Caco-2 (cell line): ENCODE data around the gene ZNF625. TPM values are rescaled to one million over a fixed set of nuclear protein-coding genes. Genes with fewer than 3 reads are reported as not detected.

Source experiments
- BruUV-seq: library from RNA; stranded (reverse); fragments of 400-500 nt; replicated peaks from 2 replicates; lab custom pipeline; 2021; lab: Mats Ljungman, UMichigan
- CTCF ChIA-PET: fragments of 300-600 bp; sonication (Branson Sonifier 250); formaldehyde crosslinking; loops from one replicate; lab custom pipeline; 2022; ENCODE audit warnings: antibody characterized with exemption; lab: Charles Lee
- POLR2A ChIA-PET: fragments of 300-600 bp; sonication (Branson Sonifier 250); formaldehyde crosslinking; loops from one replicate; lab custom pipeline; 2022; ENCODE audit warnings: antibody characterized with exemption; lab: Charles Lee
- DNase-seq, 2 experiments: peaks; one replicate each; pipeline versions ENCODE4 v3.0.0 to v3.0.0-alpha.2; 2020 to 2022
- H3K27me3 ChIP-seq: replicated peaks from 2 replicates; pipeline ENCODE4 v1.6.0; 2011; ENCODE audit warnings: low read length; ENCODE audit not compliant: control insufficient read depth, insufficient read depth
- H3K36me3 ChIP-seq: 2 replicates; pipeline ENCODE4 v1.5.1; 2011; ENCODE audit warnings: low read length; ENCODE audit not compliant: control insufficient read depth, insufficient read depth
- H3K4me1 ChIP-seq: fragments of 250-450 bp; sonication (Bioruptor Pico); 2 replicates; pipeline ENCODE4 v1.5.1; 2020; ENCODE audit warnings: mild to moderate bottlenecking
- H3K4me3 ChIP-seq: 2 replicates; pipeline ENCODE4 v1.5.1; 2011; ENCODE audit warnings: low read depth, mild to moderate bottlenecking, control low read depth, low read length
- H3K9me3 ChIP-seq: fragments of 250-450 bp; sonication (Bioruptor Pico); 2 replicates; pipeline ENCODE4 v1.5.1; 2020; ENCODE audit warnings: mild to moderate bottlenecking, moderate library complexity
- H3K27ac Mint-ChIP-seq: one replicate; pipeline ENCODE4 v1.8.0; 2022; ENCODE audit warnings: mixed read lengths; ENCODE audit not compliant: unreplicated experiment
- H3K27me3 Mint-ChIP-seq: one replicate; pipeline ENCODE4 v1.8.0; 2022; ENCODE audit warnings: mixed read lengths; ENCODE audit not compliant: insufficient read depth, unreplicated experiment
- H3K36me3 Mint-ChIP-seq: one replicate; pipeline ENCODE4 v1.8.0; 2022; ENCODE audit warnings: mild to moderate bottlenecking, mixed read lengths; ENCODE audit not compliant: insufficient read depth, unreplicated experiment
- H3K4me1 Mint-ChIP-seq: one replicate; pipeline ENCODE4 v1.8.0; 2022; ENCODE audit warnings: low read depth, mixed read lengths; ENCODE audit not compliant: unreplicated experiment
- H3K4me3 Mint-ChIP-seq: one replicate; pipeline ENCODE4 v1.8.0; 2022; ENCODE audit warnings: mild to moderate bottlenecking, moderate library complexity, mixed read lengths; ENCODE audit not compliant: unreplicated experiment
- H3K9me3 Mint-ChIP-seq: one replicate; pipeline ENCODE4 v1.8.0; 2022; ENCODE audit warnings: mixed read lengths; ENCODE audit not compliant: unreplicated experiment
- intact Hi-C: fragments of 100-400 bp; cut with micrococcal nuclease; formaldehyde crosslinking; loops from one replicate; pipeline ENCODE4 v1.10.0; 2022; ENCODE audit not compliant: unreplicated experiment
- total RNA-seq: library from RNA; stranded (reverse); gene quantifications from 2 replicates; pipeline ENCODE4 v1.2.3, GENCODE V29; 2022
- TF ChIP-seq, protein P1 (sequence below), 2 experiments: fragments of 200-600 bp in 1 of 2; IDR thresholded peaks; 1 replicate in 1 of 2; 2 replicates in 1 of 2; pipeline versions ENCODE4 v1.5.1 to v1.8.0; 2011 to 2022; ENCODE audit warnings: antibody characterized with exemption in 1 of 2, control low read depth in 1 of 2, inconsistent platforms in 1 of 2, low read depth in 1 of 2, low read length in 1 of 2, mild to moderate bottlenecking in 1 of 2, moderate library complexity in 1 of 2; ENCODE audit not compliant: insufficient read depth in 1 of 2, severe bottlenecking in 1 of 2, unreplicated experiment in 1 of 2

The ZNF625 gene
- total RNA-seq, 1 experiment from 2014 or later: not detected

DNA sequence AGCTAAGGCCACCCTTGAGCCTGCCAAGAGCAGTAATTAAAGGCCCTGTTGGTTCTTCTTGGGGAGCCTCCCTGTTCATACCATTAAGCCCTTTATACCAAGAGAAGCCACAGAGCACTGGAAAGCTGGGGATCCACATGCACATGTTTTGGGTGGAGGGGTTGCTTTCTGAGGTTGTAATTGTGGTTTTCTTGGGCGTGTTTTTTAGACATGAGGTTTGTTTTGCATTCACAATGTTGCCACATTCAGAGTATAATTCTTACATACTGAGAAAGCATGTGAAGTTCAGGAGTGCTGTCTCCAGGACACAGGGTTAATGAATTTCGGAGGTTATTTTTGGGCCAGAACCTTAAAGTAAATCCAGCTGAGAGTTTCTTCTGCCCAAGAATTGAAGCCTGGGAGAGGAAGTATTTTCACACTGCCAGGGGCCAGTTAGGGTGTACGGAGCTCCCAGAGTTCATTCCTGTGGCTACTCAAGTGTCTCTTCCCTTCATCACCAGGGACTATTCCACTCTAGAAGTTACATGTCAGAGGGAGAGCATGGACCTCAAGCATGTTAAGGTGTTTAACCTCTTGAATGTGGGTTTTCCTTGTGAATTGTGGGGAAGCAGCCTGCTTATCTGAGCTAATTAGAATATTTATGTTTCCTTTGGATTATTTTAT is 43.4 kb upstream of the ZNF625 start:
- Mint-ChIP-seq H3K4me1 (no peaks in the 10 kb centered on the region), H3K4me3 (no peak overlapping the region), H3K27me3 (no peaks in the 10 kb centered on the region), H3K36me3 (no peaks in the 10 kb centered on the region), H3K9me3 (peaks cover 39% of the 10 kb centered on the region), H3K27ac (no peak overlapping the region)
- Histone ChIP-seq H3K36me3 (no peaks in the 10 kb centered on the region), H3K4me1 (no peaks in the 10 kb centered on the region), H3K4me3 (no peak overlapping the region), H3K27me3 (no peaks in the 10 kb centered on the region), H3K9me3 (peaks cover 10% of the 10 kb centered on the region; the same call in 1 of the 2 replicates)
- POLR2A ChIA-PET: no interaction called here
- TF ChIP-seq, protein P1, sequence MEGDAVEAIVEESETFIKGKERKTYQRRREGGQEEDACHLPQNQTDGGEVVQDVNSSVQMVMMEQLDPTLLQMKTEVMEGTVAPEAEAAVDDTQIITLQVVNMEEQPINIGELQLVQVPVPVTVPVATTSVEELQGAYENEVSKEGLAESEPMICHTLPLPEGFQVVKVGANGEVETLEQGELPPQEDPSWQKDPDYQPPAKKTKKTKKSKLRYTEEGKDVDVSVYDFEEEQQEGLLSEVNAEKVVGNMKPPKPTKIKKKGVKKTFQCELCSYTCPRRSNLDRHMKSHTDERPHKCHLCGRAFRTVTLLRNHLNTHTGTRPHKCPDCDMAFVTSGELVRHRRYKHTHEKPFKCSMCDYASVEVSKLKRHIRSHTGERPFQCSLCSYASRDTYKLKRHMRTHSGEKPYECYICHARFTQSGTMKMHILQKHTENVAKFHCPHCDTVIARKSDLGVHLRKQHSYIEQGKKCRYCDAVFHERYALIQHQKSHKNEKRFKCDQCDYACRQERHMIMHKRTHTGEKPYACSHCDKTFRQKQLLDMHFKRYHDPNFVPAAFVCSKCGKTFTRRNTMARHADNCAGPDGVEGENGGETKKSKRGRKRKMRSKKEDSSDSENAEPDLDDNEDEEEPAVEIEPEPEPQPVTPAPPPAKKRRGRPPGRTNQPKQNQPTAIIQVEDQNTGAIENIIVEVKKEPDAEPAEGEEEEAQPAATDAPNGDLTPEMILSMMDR (IDR thresholded peaks at IDR 0.05; ENCODE audit: insufficient read depth in 1 of 2, low read depth in 1 of 2, low read length in 1 of 2, severe bottlenecking in 1 of 2, unreplicated experiment in 1 of 2): no peak
- CTCF ChIA-PET: no interaction called here
- BruUV-seq: no TSS peak
- intact Hi-C loops: no loop called here
- DNase-seq: no peak

DNA sequence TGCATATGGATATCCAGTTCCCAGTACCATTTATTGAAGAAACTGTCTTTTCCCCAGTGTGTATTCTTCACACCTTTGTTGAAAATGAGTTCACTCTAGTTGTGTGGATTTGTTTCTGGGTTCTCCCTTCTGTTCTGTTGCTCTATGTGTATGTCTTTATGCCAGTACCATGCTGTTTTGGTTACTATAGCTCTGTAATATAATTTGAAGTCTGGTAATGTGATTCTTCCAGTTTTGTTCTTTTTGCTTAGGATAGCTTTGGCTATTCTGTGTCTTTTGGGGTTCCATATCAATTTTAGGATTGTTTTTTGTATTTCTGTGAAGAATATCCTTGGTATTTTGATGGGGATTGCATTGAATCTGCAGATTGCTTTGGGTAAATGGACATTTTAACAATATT is 41.6 kb upstream of the ZNF625 start:
- Mint-ChIP-seq H3K4me1 (no peaks in the 10 kb centered on the region), H3K36me3 (no peaks in the 10 kb centered on the region), H3K9me3 (peaks cover 29% of the 10 kb centered on the region), H3K27me3 (no peaks in the 10 kb centered on the region), H3K4me3 (no peak overlapping the region), H3K27ac (no peak overlapping the region)
- intact Hi-C loops: no loop called here
- no TSS peak for BruUV-seq
- H3K4me1 ChIP-seq: no peaks in the 10 kb centered on the region
- no peak for DNase-seq
- ChIA-PET CTCF (no interaction called here), POLR2A (no interaction called here)
- H3K27me3 ChIP-seq: no peaks in the 10 kb centered on the region
- TF ChIP-seq, protein P1 (IDR thresholded peaks at IDR 0.05; ENCODE audit: insufficient read depth in 1 of 2, low read depth in 1 of 2, low read length in 1 of 2, severe bottlenecking in 1 of 2, unreplicated experiment in 1 of 2): no peak
- no peaks in the 10 kb centered on the region for H3K36me3 ChIP-seq
- 0 out of 2 replicates have a peak, but pooled peaks cover 16% of the 10 kb centered on the region for H3K9me3 ChIP-seq
- no peak overlapping the region for H3K4me3 ChIP-seq

DNA sequence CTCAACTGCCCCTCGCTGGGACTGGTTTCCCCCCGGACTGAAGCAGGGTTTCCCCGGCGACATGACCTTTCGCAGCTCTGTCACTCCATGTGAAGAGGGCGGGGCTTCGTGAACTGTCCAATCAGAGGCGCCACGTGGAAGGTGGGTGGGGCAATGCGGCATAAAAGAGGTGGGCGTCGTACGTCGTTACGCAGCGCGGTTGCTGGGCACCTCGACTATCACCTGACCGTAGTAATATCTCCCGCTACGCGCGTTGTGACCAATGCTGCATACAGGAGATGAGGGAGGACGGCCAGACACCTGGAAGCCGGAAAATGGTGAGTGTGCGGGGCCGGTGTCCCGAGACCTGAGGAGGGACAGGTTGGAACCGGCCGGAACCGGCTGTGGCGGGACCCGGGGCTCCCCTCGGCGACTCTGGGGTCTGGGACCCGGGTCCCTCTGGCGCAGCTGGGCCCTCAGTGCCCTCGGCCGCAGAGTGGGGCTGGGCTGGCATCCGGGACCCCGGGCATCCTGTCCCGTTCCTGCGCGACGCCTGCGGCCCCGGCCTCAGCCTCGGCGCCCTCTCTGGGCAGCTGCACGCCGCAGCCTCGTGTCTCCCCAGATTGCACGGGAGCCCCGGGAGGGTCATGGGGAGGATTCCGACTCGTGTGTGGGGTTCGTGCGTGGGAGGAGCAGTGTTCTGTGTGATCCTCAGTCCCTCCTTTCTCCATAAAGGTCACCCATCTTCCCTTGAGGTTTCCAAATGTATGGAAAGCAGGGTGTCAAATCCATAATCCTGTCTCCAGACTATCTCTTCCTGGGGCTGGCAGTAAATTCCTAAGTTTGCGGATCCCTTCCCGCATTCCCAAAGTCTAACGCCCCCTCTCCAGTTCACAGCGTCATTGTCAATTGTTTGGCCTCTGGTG is 38.5 kb upstream of the ZNF625 start:
- Histone ChIP-seq H3K36me3 (no peaks in the 10 kb centered on the region), H3K4me1 (no peaks in the 10 kb centered on the region), H3K27me3 (no peaks in the 10 kb centered on the region), H3K9me3 (0 out of 2 replicates have a peak, but pooled peaks cover 16% of the 10 kb centered on the region), H3K4me3 (no peak overlapping the region)
- ChIA-PET POLR2A (no interaction called here), CTCF (no interaction called here)
- intact Hi-C loops: no loop called here
- H3K36me3 Mint-ChIP-seq: peaks cover 7% of the 10 kb centered on the region
- DNase-seq: no peak
- peaks cover 19% of the 10 kb centered on the region for H3K9me3 Mint-ChIP-seq
- TF ChIP-seq, protein P1 (IDR thresholded peaks at IDR 0.05; ENCODE audit: insufficient read depth in 1 of 2, low read depth in 1 of 2, low read length in 1 of 2, severe bottlenecking in 1 of 2, unreplicated experiment in 1 of 2): no peak
- H3K27me3 Mint-ChIP-seq: no peaks in the 10 kb centered on the region
- H3K4me3 Mint-ChIP-seq: no peak overlapping the region
- no peak overlapping the region for H3K27ac Mint-ChIP-seq
- BruUV-seq: no TSS peak
- no peaks in the 10 kb centered on the region for H3K4me1 Mint-ChIP-seq
